H1 (cell line): ENCODE measurements around the gene LRP8. TPM values are rescaled to one million over a fixed set of nuclear protein-coding genes. Genes with fewer than 3 reads are reported as not detected.
A peak's percentile ranks its signal among the peaks of the same experiment; 100 is the strongest.

Experiments
- CTCF ChIA-PET: fragments of 300-600 bp; sonication (Branson Sonifier 250); formaldehyde crosslinking; loops from one replicate; lab custom pipeline; 2021; ENCODE audit not compliant: partially characterized antibody; lab: Charles Lee
- POLR2A ChIA-PET: fragments of 300-600 bp; sonication (Branson Sonifier 250); formaldehyde crosslinking; loops from one replicate; lab custom pipeline; 2021; ENCODE audit warnings: inconsistent platforms; ENCODE audit not compliant: partially characterized antibody; lab: Charles Lee
- DNase-seq, 2 experiments: peaks; one replicate each; pipeline versions ENCODE4 v3.0.0 to v3.0.0-alpha.2; 2010 to 2022; ENCODE audit warnings: low spot score in 2 of 2, low read depth in 1 of 2, mixed read lengths in 1 of 2
- FAIRE-seq: peaks from 2 replicates; lab custom pipeline; 2011; peaks lifted over from hg19 to GRCh38; lab: Jason Lieb, UNC
- H2AFZ ChIP-seq: 2 replicates; pipeline ENCODE4 v1.8.1; 2012; ENCODE audit warnings: low read length, inconsistent platforms
- H2AK5ac ChIP-seq: 2 replicates; pipeline ENCODE4 v1.6.1; 2013; ENCODE audit warnings: low read depth, low read length
- H2BK120ac ChIP-seq: replicated peaks from 2 replicates; pipeline ENCODE3; 2013; ENCODE audit warnings: low read depth, low read length, inconsistent platforms
- H2BK12ac ChIP-seq: 2 replicates; pipeline ENCODE4 v1.6.1; 2013; ENCODE audit warnings: low read depth, low read length
- H2BK15ac ChIP-seq: 2 replicates; pipeline ENCODE4 v1.6.1; 2013; ENCODE audit warnings: low read length
- H2BK20ac ChIP-seq: 2 replicates; pipeline ENCODE4 v1.6.1; 2013; ENCODE audit warnings: low read length
- H2BK5ac ChIP-seq: 2 replicates; pipeline ENCODE4 v1.6.1; 2013; ENCODE audit warnings: low read depth, low read length
- H3K14ac ChIP-seq: 2 replicates; pipeline ENCODE4 v1.6.1; 2013; ENCODE audit warnings: inconsistent platforms; ENCODE audit not compliant: insufficient read length
- H3K18ac ChIP-seq: 2 replicates; pipeline ENCODE4 v1.6.1; 2013; ENCODE audit warnings: low read length; ENCODE audit errors: extremely low read depth
- H3K23ac ChIP-seq: 2 replicates; pipeline ENCODE4 v1.6.1; 2013; ENCODE audit warnings: inconsistent platforms; ENCODE audit not compliant: insufficient read length
- H3K23me2 ChIP-seq: 2 replicates; pipeline ENCODE4 v1.6.1; 2013; ENCODE audit warnings: low read depth, low read length
- H3K27ac ChIP-seq: 2 replicates; pipeline ENCODE4 v1.6.1; 2011; ENCODE audit warnings: low read depth, low read length, inconsistent platforms
- H3K27me3 ChIP-seq, 4 experiments: replicated peaks in 1 of 4; 1 replicate in 1 of 4; 2 replicates in 3 of 4; pipeline versions ENCODE4 v1.6.1 to v1.8.1; 2011 to 2013; ENCODE audit warnings: low read length in 3 of 4, mild to moderate bottlenecking in 3 of 4, inconsistent platforms in 2 of 4, mixed read lengths in 2 of 4, moderate library complexity in 1 of 4; ENCODE audit not compliant: control insufficient read depth in 3 of 4, insufficient read depth in 3 of 4; ENCODE audit errors: extremely low read depth in 1 of 4
- H3K36me3 ChIP-seq, 4 experiments: 2 replicates each; pipeline versions ENCODE4 v1.6.1 to v1.8.1; 2011 to 2013; ENCODE audit warnings: mild to moderate bottlenecking in 4 of 4, low read length in 3 of 4, moderate library complexity in 2 of 4, control low read depth in 1 of 4, inconsistent platforms in 1 of 4; ENCODE audit not compliant: insufficient read depth in 4 of 4, control insufficient read depth in 2 of 4
- H3K4ac ChIP-seq: replicated peaks from 2 replicates; pipeline ENCODE3; 2013; ENCODE audit warnings: low read length, low read depth, mixed read lengths, inconsistent platforms; ENCODE audit not compliant: insufficient read length
- H3K4me1 ChIP-seq, 4 experiments: replicated peaks in 1 of 4; 1 replicate in 1 of 4; 2 replicates in 3 of 4; pipeline versions ENCODE4 v1.6.1 to v1.8.1; 2011 to 2013; ENCODE audit warnings: low read length in 3 of 4, inconsistent platforms in 2 of 4, mixed read lengths in 1 of 4; ENCODE audit not compliant: insufficient read depth in 4 of 4, control insufficient read depth in 3 of 4
- H3K4me2 ChIP-seq, 2 experiments: 2 replicates each; pipeline versions ENCODE4 v1.6.1 to v1.8.1; 2011 to 2013; ENCODE audit warnings: low read depth in 2 of 2, low read length in 2 of 2, control low read depth in 1 of 2, inconsistent platforms in 1 of 2, mild to moderate bottlenecking in 1 of 2; ENCODE audit not compliant: insufficient read depth in 1 of 2
- H3K4me3 ChIP-seq, 4 experiments: fragments of 200-600, 300-600 bp in 1 of 4; sonication (generic), shearing (Covaris generic), sonication (Bioruptor Twin) in 1 of 4; 2 replicates each; pipeline versions ENCODE4 v1.5.1 to v1.8.1; 2011 to 2016; ENCODE audit warnings: low read length in 4 of 4, low read depth in 3 of 4, control low read depth in 2 of 4, inconsistent platforms in 2 of 4, mild to moderate bottlenecking in 2 of 4, mixed read lengths in 1 of 4, moderate library complexity in 1 of 4; ENCODE audit not compliant: insufficient read depth in 2 of 4; ENCODE audit errors: extremely low read depth in 1 of 4
- H3K56ac ChIP-seq: replicated peaks from 2 replicates; pipeline ENCODE3; 2013; ENCODE audit warnings: low read depth, mild to moderate bottlenecking, mixed read lengths, low read length, inconsistent platforms; ENCODE audit not compliant: insufficient read length
- H3K79me1 ChIP-seq: 2 replicates; pipeline ENCODE4 v1.6.1; 2013; ENCODE audit warnings: low read depth, low read length, control low read depth
- H3K79me2 ChIP-seq, 2 experiments: 2 replicates each; pipeline versions ENCODE4 v1.6.1 to v1.8.1; 2012 to 2013; ENCODE audit warnings: low read length in 2 of 2, mild to moderate bottlenecking in 2 of 2, inconsistent platforms in 1 of 2; ENCODE audit not compliant: insufficient read depth in 2 of 2, control insufficient read depth in 1 of 2
- H3K9ac ChIP-seq, 4 experiments: replicated peaks in 1 of 4; 1 replicate in 1 of 4; 2 replicates in 3 of 4; pipeline versions ENCODE4 v1.6.1 to v1.8.1; 2011 to 2013; ENCODE audit warnings: low read depth in 3 of 4, low read length in 3 of 4, control low read depth in 2 of 4, mild to moderate bottlenecking in 2 of 4, moderate library complexity in 2 of 4, inconsistent platforms in 1 of 4; ENCODE audit errors: extremely low read depth in 1 of 4
- H3K9me3 ChIP-seq, 2 experiments: 2 replicates each; pipeline versions ENCODE4 v1.6.1 to v1.8.1; 2012 to 2013; ENCODE audit warnings: mild to moderate bottlenecking in 2 of 2, moderate library complexity in 2 of 2, control low read depth in 1 of 2, inconsistent platforms in 1 of 2, low read depth in 1 of 2, low read length in 1 of 2, mixed read lengths in 1 of 2; ENCODE audit not compliant: insufficient read depth in 2 of 2
- H4K20me1 ChIP-seq, 2 experiments: replicated peaks in 1 of 2; 2 replicates each; pipeline versions ENCODE3 to v1.8.1; 2011 to 2013; ENCODE audit warnings: inconsistent platforms in 2 of 2, low read length in 2 of 2, mild to moderate bottlenecking in 1 of 2; ENCODE audit not compliant: insufficient read depth in 2 of 2, control insufficient read depth in 1 of 2
- H4K5ac ChIP-seq: 2 replicates; pipeline ENCODE4 v1.6.1; 2013; ENCODE audit warnings: low read length, low read depth, mixed read lengths, inconsistent platforms; ENCODE audit not compliant: insufficient read length
- H4K8ac ChIP-seq: 2 replicates; pipeline ENCODE4 v1.8.0; 2013; ENCODE audit warnings: mild to moderate bottlenecking, moderate library complexity, low read length, inconsistent platforms; ENCODE audit not compliant: insufficient read depth; ENCODE audit errors: extremely low read depth
- H4K91ac ChIP-seq: replicated peaks from 2 replicates; pipeline ENCODE3; 2013; ENCODE audit warnings: low read length, mixed read lengths, inconsistent platforms; ENCODE audit not compliant: insufficient read length
- CEBPB ChIP-seq: IDR thresholded peaks from 2 replicates; pipeline ENCODE4 v1.6.1; 2012; ENCODE audit warnings: low read depth, low read length
- CREB1 ChIP-seq: IDR thresholded peaks from 2 replicates; pipeline ENCODE4 v1.6.1; 2012; ENCODE audit warnings: inconsistent platforms
- EZH2 ChIP-seq: fragments of 200-600 bp; sonication (generic); IDR thresholded peaks from 2 replicates; pipeline ENCODE4 v1.7.1; 2012; ENCODE audit warnings: low read depth, mild to moderate bottlenecking, moderate library complexity, low read length, inconsistent platforms; ENCODE audit not compliant: severe bottlenecking
- NRF1 ChIP-seq: IDR thresholded peaks from 2 replicates; pipeline ENCODE4 v1.6.1; 2011; ENCODE audit warnings: mild to moderate bottlenecking, low read depth, low read length, improper control_type of control experiment
- RAD21 ChIP-seq, 2 experiments: IDR thresholded peaks in 1 of 2; conservative IDR thresholded peaks in 1 of 2; 2 replicates each; pipeline ENCODE4 v1.6.1; 2011; ENCODE audit warnings: low read depth in 2 of 2, low read length in 2 of 2, improper control_type of control experiment in 1 of 2, inconsistent platforms in 1 of 2, mild to moderate bottlenecking in 1 of 2, moderate library complexity in 1 of 2
- WGBS, 2 experiments: shearing (Covaris generic) in 1 of 2; methylation state at CpG; one replicate each; pipeline versions ENCODE4 v1.1.6 to v1.1.7; 2013 to 2015; ENCODE audit warnings: low lambda C conversion rate in 2 of 2, mixed read lengths in 2 of 2, inconsistent platforms in 1 of 2, low coverage in 1 of 2, missing lambda C conversion rate in 1 of 2; ENCODE audit not compliant: insufficient replicate concordance in 2 of 2, insufficient coverage in 1 of 2, insufficient read length in 1 of 2; ENCODE audit errors: extremely low coverage in 1 of 2, missing lambda C conversion rate in 1 of 2; 5-methylcytosine and 5-hydroxymethylcytosine counted together
- polyA plus RNA-seq, 7 experiments: library from polyadenylated mRNA; depleted of rRNA in 3 of 7; stranded (reverse) in 5 of 7; unstranded in 2 of 7; fragments of >200 nt in 5 of 7; fragments of 200-250 nt in 2 of 7; gene quantifications; 1 replicate in 5 of 7; 2 replicates in 1 of 7; 4 replicates in 1 of 7; pipeline versions ENCODE4 v1.2.1 to v1.2.3, GENCODE V29; 2011 to 2013; ENCODE audit warnings: missing spikeins in 2 of 7, mixed read lengths in 2 of 7
- total RNA-seq: library from RNA; stranded (reverse); fragmentation: NEBNext Ultra II Directional; extraction: Animal tissue kit (Norgen Biotek cat#: 25700); gene quantifications from 2 replicates; pipeline ENCODE4 v1.2.1, GENCODE V29; 2021
- TF ChIP-seq, protein P1 (sequence below), 3 experiments: IDR thresholded peaks; 1 replicate in 2 of 3; 2 replicates in 1 of 3; pipeline versions ENCODE4 v1.5.1 to v1.6.1; 2011; ENCODE audit warnings: low read length in 3 of 3, mild to moderate bottlenecking in 3 of 3, inconsistent platforms in 2 of 3, low read depth in 1 of 3, moderate library complexity in 1 of 3; ENCODE audit not compliant: insufficient read depth in 1 of 3; ENCODE audit errors: control extremely low read depth in 1 of 3

LRP8 gene
- total and polyA plus RNA-seq, 2 of the 8 experiments (the other 6 are each of a cell fraction or from before 2014, with no cell fraction given): 63.2 to 66.4 TPM

DNA sequence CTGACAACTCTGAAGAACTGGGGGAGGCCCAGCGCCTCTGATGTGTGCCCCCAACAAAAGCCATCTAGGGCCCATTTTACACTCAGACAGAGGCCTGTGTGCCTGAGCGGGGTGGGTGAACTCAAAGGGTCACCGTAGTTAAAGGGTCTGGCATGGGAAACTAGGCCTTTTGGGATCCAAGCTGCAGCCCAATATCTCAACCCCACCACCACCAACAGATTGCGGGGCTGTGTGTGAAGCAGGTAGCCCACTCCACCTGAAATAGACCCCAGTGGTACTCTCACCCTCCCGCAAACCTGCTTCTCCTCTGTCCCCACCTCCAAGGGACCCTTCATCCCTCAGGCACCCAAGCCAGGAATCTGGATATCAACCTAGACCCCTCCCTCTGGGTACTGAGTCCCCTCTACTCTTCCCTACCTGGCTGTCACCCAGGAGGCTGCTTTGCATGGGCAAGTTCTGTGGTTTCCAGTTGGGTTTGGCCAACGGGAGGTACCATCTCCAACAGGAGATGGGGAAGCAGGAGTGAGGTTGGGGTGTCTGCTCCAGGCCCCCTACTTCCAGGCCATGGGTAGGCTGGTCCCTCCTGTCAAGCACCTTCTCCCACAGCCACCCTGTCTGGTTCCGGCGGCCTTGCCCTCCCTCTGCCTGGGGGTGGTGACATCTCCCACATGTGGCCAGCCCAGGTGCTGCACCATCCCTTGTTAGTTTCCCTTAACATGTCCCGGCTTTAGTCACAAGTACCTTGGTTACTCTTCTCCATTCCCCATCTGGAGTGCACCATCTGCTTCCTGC, 35.2 kb upstream of the LRP8 start:
- Histone ChIP-seq H3K36me3 (no peaks in the 10 kb centered on the region), H3K27me3 (no peaks in the 10 kb centered on the region; a peak in 4 of 7 replicates), H3K4ac (no peak overlapping the region), H3K18ac (no peak overlapping the region), H2BK5ac (no peak overlapping the region), H2BK15ac (no peak overlapping the region), H4K5ac (no peak overlapping the region), H4K20me1 (no peaks in the 10 kb centered on the region), H2BK120ac (no peak overlapping the region), H3K4me3 (no peak overlapping the region), H4K91ac (no peak overlapping the region), H3K14ac (no peak overlapping the region), H3K27ac (no peak overlapping the region), H3K4me1 (no peaks in the 10 kb centered on the region), H3K79me1 (no peaks in the 10 kb centered on the region), H3K56ac (no peak overlapping the region), H3K23me2 (no peaks in the 10 kb centered on the region), H2AK5ac (no peak overlapping the region), H2AFZ (no peak overlapping the region), H3K4me2 (no peak overlapping the region), H3K79me2 (no peaks in the 10 kb centered on the region), H4K8ac (no peak overlapping the region), H2BK12ac (no peak overlapping the region), H2BK20ac (no peak overlapping the region), H3K23ac (no peak overlapping the region), H3K9me3 (no peaks in the 10 kb centered on the region), H3K9ac (no peak overlapping the region)
- CTCF ChIA-PET: interaction anchor here (0.9 to 1.1 kb wide), 3 partner anchors 12 to 97 kb away, joined by 3 to 5 read pairs (median 4); no protein-coding TSS in a partner anchor
- no peak for FAIRE-seq
- no peak for TF ChIP-seq NRF1
- no peak for TF ChIP-seq CEBPB
- no peak for TF ChIP-seq EZH2
- no peak for TF ChIP-seq CREB1
- TF ChIP-seq RAD21 (IDR thresholded peaks at IDR 0.05 in 1 of 2, conservative IDR thresholded peaks at IDR 0.05 in 1 of 2; ENCODE audit: low read depth in 2 of 2, low read length in 2 of 2): peak in 1 of 2 experiments; percentile 50; a peak in 2 of 4 replicates
- TF ChIP-seq, protein P1, sequence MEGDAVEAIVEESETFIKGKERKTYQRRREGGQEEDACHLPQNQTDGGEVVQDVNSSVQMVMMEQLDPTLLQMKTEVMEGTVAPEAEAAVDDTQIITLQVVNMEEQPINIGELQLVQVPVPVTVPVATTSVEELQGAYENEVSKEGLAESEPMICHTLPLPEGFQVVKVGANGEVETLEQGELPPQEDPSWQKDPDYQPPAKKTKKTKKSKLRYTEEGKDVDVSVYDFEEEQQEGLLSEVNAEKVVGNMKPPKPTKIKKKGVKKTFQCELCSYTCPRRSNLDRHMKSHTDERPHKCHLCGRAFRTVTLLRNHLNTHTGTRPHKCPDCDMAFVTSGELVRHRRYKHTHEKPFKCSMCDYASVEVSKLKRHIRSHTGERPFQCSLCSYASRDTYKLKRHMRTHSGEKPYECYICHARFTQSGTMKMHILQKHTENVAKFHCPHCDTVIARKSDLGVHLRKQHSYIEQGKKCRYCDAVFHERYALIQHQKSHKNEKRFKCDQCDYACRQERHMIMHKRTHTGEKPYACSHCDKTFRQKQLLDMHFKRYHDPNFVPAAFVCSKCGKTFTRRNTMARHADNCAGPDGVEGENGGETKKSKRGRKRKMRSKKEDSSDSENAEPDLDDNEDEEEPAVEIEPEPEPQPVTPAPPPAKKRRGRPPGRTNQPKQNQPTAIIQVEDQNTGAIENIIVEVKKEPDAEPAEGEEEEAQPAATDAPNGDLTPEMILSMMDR (IDR thresholded peaks at IDR 0.05; ENCODE audit: control extremely low read depth in 1 of 3, insufficient read depth in 1 of 3, low read depth in 1 of 3, low read length in 3 of 3): peak; percentile 38 to 58 (median 52)
- DNase-seq: peak in 1 of 2 experiments; percentile 48
- POLR2A ChIA-PET: no interaction called here
- WGBS, 2 experiments: 91% methylated on average over 9 of the region's 9 CpGs; no CpG with 5 or more reads in 1 of the 2 experiments
